GM21619 (cell line): ENCODE results near the gene SLC19A1.
"Not testable (repeated sequence)": the region's sequence is repeated elsewhere in the genome, so short reads cannot be mapped to it uniquely, and the experiment has no call there.

Experiments used
- ATAC-seq: cut with Tn5 transposase; IDR thresholded peaks from one replicate; pipeline ENCODE4 v1.9.1; 2021; ENCODE audit not compliant: unreplicated experiment

SLC19A1 gene

GRCh38 chr21:45576838-45577737, 34.8 kb upstream of the SLC19A1 start:
- ATAC-seq = no peak

GRCh38 chr21:45575993-45576837, 34.0 kb upstream of the SLC19A1 start:
- no peak for ATAC-seq

- ATAC-seq = no peak
These were observed 33.2 kb upstream of the SLC19A1 start for GRCh38 chr21:45575304-45575992.

- no peak for ATAC-seq
These were observed 32.5 kb upstream of the SLC19A1 start for GRCh38 chr21:45574691-45575090.

- no peak for ATAC-seq
These were observed 31.9 kb upstream of the SLC19A1 start for GRCh38 chr21:45574081-45574501.

- ATAC-seq = no peak
These were observed 31.3 kb upstream of the SLC19A1 start for GRCh38 chr21:45573452-45574035.

- no peak for ATAC-seq
These were observed 30.7 kb upstream of the SLC19A1 start for GRCh38 chr21:45572783-45573451.

GRCh38 chr21:45572231-45572630, 30.0 kb upstream of the SLC19A1 start:
- no peak for ATAC-seq

- no peak for ATAC-seq
These were observed 29.4 kb upstream of the SLC19A1 start for GRCh38 chr21:45571641-45572040.

GRCh38 chr21:45570826-45571601, 28.8 kb upstream of the SLC19A1 start:
- ATAC-seq = no peak

- ATAC-seq = no peak
These were observed 27.8 kb upstream of the SLC19A1 start for GRCh38 chr21:45570071-45570470.

GRCh38 chr21:45568383-45568782, 26.1 kb upstream of the SLC19A1 start:
- no peak for ATAC-seq

- ATAC-seq = not testable (repeated sequence)
These were observed 21.9 kb upstream of the SLC19A1 start for GRCh38 chr21:45564137-45564536.

- no peak for ATAC-seq
These were observed 20.7 kb upstream of the SLC19A1 start for GRCh38 chr21:45562965-45563364.

GRCh38 chr21:45562402-45562801, 20.2 kb upstream of the SLC19A1 start:
- no peak for ATAC-seq

GRCh38 chr21:45561241-45561640, 19.0 kb upstream of the SLC19A1 start:
- ATAC-seq = not testable (repeated sequence)

GRCh38 chr21:45560106-45561021, 18.1 kb upstream of the SLC19A1 start:
- ATAC-seq = no peak
